ENCODE data around the gene PLCB4.
A peak's percentile ranks its signal among the peaks of the same experiment; 100 is the strongest.
"Not testable (repeated sequence)": the region's sequence is repeated elsewhere in the genome, so short reads cannot be mapped to it uniquely, and the experiment has no call there.

PLCB4 gene

GRCh38 chr20:9068841-9069663, at the start of gene PLCB4:
PLCB4 (plus strand) TSS chr20:9069087; CDS start chr20:9307815, 238,728 bp downstream.
- peak; percentile 76 for DNase-seq

GRCh38 chr20:9019833-9020232, 49.1 kb upstream of the PLCB4 start:
- no peak for DNase-seq

GRCh38 chr20:9021216-9021615, 47.7 kb upstream of the PLCB4 start:
- DNase-seq = no peak

GRCh38 chr20:9021699-9022098, 47.2 kb upstream of the PLCB4 start:
- DNase-seq = no peak

GRCh38 chr20:9022376-9022775, 46.5 kb upstream of the PLCB4 start:
- DNase-seq = no peak

GRCh38 chr20:9024606-9025005, 44.3 kb upstream of the PLCB4 start:
- DNase-seq = no peak

- DNase-seq = no peak
Observed at GRCh38 chr20:9025011-9025410, 43.9 kb upstream of the PLCB4 start.

- no peak for DNase-seq
Observed at GRCh38 chr20:9025643-9026042, 43.2 kb upstream of the PLCB4 start.

- no peak for DNase-seq
Observed at GRCh38 chr20:9027626-9028025, 41.3 kb upstream of the PLCB4 start.

- DNase-seq = no peak
Observed at GRCh38 chr20:9028419-9028818, 40.5 kb upstream of the PLCB4 start.

- DNase-seq = no peak
Observed at GRCh38 chr20:9031991-9032390, 36.9 kb upstream of the PLCB4 start.

- no peak for DNase-seq
Observed at GRCh38 chr20:9032758-9033157, 36.1 kb upstream of the PLCB4 start.

GRCh38 chr20:9035126-9035525, 33.8 kb upstream of the PLCB4 start:
- no peak for DNase-seq

- DNase-seq = no peak
Observed at GRCh38 chr20:9036593-9036992, 32.3 kb upstream of the PLCB4 start.

GRCh38 chr20:9038791-9039535, 29.9 kb upstream of the PLCB4 start:
- DNase-seq = no peak

- no peak for DNase-seq
Observed at GRCh38 chr20:9040863-9041524, 27.9 kb upstream of the PLCB4 start.

- no peak for DNase-seq
Observed at GRCh38 chr20:9043364-9043763, 25.5 kb upstream of the PLCB4 start.

- not testable (repeated sequence) for DNase-seq
Observed at GRCh38 chr20:9047928-9048327, 21.0 kb upstream of the PLCB4 start.

GRCh38 chr20:9051508-9051907, 17.4 kb upstream of the PLCB4 start:
- DNase-seq = no peak

GRCh38 chr20:9052136-9052535, 16.8 kb upstream of the PLCB4 start:
- DNase-seq = no peak

- no peak for DNase-seq
Observed at GRCh38 chr20:9053108-9053507, 15.8 kb upstream of the PLCB4 start.

GRCh38 chr20:9054176-9054575, 14.7 kb upstream of the PLCB4 start:
- no peak for DNase-seq

- no peak for DNase-seq
Observed at GRCh38 chr20:9059931-9060330, 9.0 kb upstream of the PLCB4 start.

- no peak for DNase-seq
Observed at GRCh38 chr20:9061434-9061833, 7.5 kb upstream of the PLCB4 start.
